WTC11 (cell line): ENCODE measurements around the gene SLITRK3. TPM values are rescaled to one million over a fixed set of nuclear protein-coding genes. Genes with fewer than 3 reads are reported as not detected.

Source experiments
- ATAC-seq: fragments of 200-7000 bp; cut with Tn5 transposase; 2 replicates; pipeline ENCODE4 v1.10.0; 2021; ENCODE audit warnings: mild to moderate bottlenecking, moderate library complexity
- CTCF ChIA-PET: fragments of 300-600 bp; sonication (Branson Sonifier 250); formaldehyde crosslinking; loops from one replicate; lab custom pipeline; 2021; ENCODE audit warnings: antibody characterized with exemption; lab: Charles Lee
- POLR2A ChIA-PET: fragments of 350-600 bp; sonication (Branson Sonifier 250); formaldehyde crosslinking; loops from one replicate; lab custom pipeline; 2021; ENCODE audit warnings: antibody characterized with exemption; lab: Charles Lee
- DNase-seq: peaks from one replicate; pipeline ENCODE4 v3.0.0; 2021; ENCODE audit warnings: low spot score
- H3K27ac Mint-ChIP-seq: 2 replicates; pipeline ENCODE4 v1.8.0; 2021; ENCODE audit warnings: mixed read lengths
- H3K27me3 Mint-ChIP-seq: 2 replicates; pipeline ENCODE4 v1.8.0; 2021; ENCODE audit warnings: low read depth, mild to moderate bottlenecking, moderate library complexity, mixed read lengths
- H3K36me3 Mint-ChIP-seq: 2 replicates; pipeline ENCODE4 v1.8.0; 2021; ENCODE audit warnings: mixed read lengths
- H3K4me1 Mint-ChIP-seq: 2 replicates; pipeline ENCODE4 v1.8.0; 2022; ENCODE audit warnings: mixed read lengths
- H3K4me3 Mint-ChIP-seq: 2 replicates; pipeline ENCODE4 v1.8.0; 2021; ENCODE audit warnings: mild to moderate bottlenecking, moderate library complexity, mixed read lengths
- H3K9me3 Mint-ChIP-seq: 2 replicates; pipeline ENCODE4 v1.8.0; 2021; ENCODE audit warnings: mixed read lengths
- E2F1 ChIP-seq: sonication (generic); formaldehyde crosslinking; IDR thresholded peaks from 2 replicates; pipeline ENCODE4 v1.8.0; 2022; ENCODE audit warnings: mild to moderate bottlenecking, missing genetic modification reagents
- FOXJ3 ChIP-seq: sonication (generic); formaldehyde crosslinking; IDR thresholded peaks from 2 replicates; pipeline ENCODE4 v1.9.0; 2021; ENCODE audit warnings: missing genetic modification reagents, mild to moderate bottlenecking, borderline replicate concordance
- IRF1 ChIP-seq: sonication (generic); formaldehyde crosslinking; IDR thresholded peaks from 2 replicates; pipeline ENCODE4 v1.8.0; 2023; ENCODE audit warnings: missing genetic modification reagents
- JAZF1 ChIP-seq: fragments of 250-450 bp; sonication (Bioruptor Pico); IDR thresholded peaks from 2 replicates; pipeline ENCODE4 v1.9.0; 2021; ENCODE audit warnings: moderate library complexity, mild to moderate bottlenecking, inconsistent platforms
- JUN ChIP-seq: sonication (generic); formaldehyde crosslinking; IDR thresholded peaks from 2 replicates; pipeline ENCODE4 v1.8.0; 2023; ENCODE audit warnings: mild to moderate bottlenecking, missing genetic modification reagents
- PREB ChIP-seq: sonication (generic); formaldehyde crosslinking; IDR thresholded peaks from 2 replicates; pipeline ENCODE4 v1.8.1; 2022; ENCODE audit warnings: mild to moderate bottlenecking, missing genetic modification reagents, moderate library complexity, borderline replicate concordance
- PRRX2 ChIP-seq: fragments of 250-450 bp; sonication (Bioruptor Pico); IDR thresholded peaks from 2 replicates; pipeline ENCODE4 v1.8.0; 2021; ENCODE audit warnings: mild to moderate bottlenecking
- STAT6 ChIP-seq: sonication (generic); formaldehyde crosslinking; conservative IDR thresholded peaks from 2 replicates; pipeline ENCODE4 v1.8.1; 2023; ENCODE audit warnings: mild to moderate bottlenecking, low read depth, missing genetic modification reagents, moderate library complexity
- USF1 ChIP-seq: sonication (generic); formaldehyde crosslinking; IDR thresholded peaks from 2 replicates; pipeline ENCODE4 v1.8.0; 2022; ENCODE audit warnings: mild to moderate bottlenecking, missing genetic modification reagents
- ZNF317 ChIP-seq: sonication (generic); formaldehyde crosslinking; IDR thresholded peaks from 2 replicates; pipeline ENCODE4 v1.8.1; 2023; ENCODE audit warnings: low read depth, mild to moderate bottlenecking, moderate library complexity, missing genetic modification reagents, borderline replicate concordance
- ZNF423 ChIP-seq: fragments of 250-450 bp; sonication (Bioruptor Pico); IDR thresholded peaks from 2 replicates; pipeline ENCODE4 v2.1.2; 2022; ENCODE audit warnings: mild to moderate bottlenecking, moderate library complexity
- total RNA-seq: library from RNA; stranded (reverse); gene quantifications from 3 replicates; pipeline ENCODE4 v1.2.3, GENCODE V29; 2021
- TF ChIP-seq, protein P1 (sequence below): sonication (generic); formaldehyde crosslinking; IDR thresholded peaks from 2 replicates; pipeline ENCODE4 v1.8.1; 2023; ENCODE audit warnings: mild to moderate bottlenecking, missing genetic modification reagents, borderline replicate concordance
- TF ChIP-seq, protein P2 (sequence below): sonication (generic); formaldehyde crosslinking; IDR thresholded peaks from 2 replicates; pipeline ENCODE4 v1.8.1; 2023; ENCODE audit warnings: mild to moderate bottlenecking, missing genetic modification reagents

SLITRK3 gene
- total RNA-seq, 1 experiment from 2014 or later, result 4.4 TPM

GRCh38 chr3:165202995-165203394, 6.8 kb upstream of the SLITRK3 start:
- TF ChIP-seq, protein P1, sequence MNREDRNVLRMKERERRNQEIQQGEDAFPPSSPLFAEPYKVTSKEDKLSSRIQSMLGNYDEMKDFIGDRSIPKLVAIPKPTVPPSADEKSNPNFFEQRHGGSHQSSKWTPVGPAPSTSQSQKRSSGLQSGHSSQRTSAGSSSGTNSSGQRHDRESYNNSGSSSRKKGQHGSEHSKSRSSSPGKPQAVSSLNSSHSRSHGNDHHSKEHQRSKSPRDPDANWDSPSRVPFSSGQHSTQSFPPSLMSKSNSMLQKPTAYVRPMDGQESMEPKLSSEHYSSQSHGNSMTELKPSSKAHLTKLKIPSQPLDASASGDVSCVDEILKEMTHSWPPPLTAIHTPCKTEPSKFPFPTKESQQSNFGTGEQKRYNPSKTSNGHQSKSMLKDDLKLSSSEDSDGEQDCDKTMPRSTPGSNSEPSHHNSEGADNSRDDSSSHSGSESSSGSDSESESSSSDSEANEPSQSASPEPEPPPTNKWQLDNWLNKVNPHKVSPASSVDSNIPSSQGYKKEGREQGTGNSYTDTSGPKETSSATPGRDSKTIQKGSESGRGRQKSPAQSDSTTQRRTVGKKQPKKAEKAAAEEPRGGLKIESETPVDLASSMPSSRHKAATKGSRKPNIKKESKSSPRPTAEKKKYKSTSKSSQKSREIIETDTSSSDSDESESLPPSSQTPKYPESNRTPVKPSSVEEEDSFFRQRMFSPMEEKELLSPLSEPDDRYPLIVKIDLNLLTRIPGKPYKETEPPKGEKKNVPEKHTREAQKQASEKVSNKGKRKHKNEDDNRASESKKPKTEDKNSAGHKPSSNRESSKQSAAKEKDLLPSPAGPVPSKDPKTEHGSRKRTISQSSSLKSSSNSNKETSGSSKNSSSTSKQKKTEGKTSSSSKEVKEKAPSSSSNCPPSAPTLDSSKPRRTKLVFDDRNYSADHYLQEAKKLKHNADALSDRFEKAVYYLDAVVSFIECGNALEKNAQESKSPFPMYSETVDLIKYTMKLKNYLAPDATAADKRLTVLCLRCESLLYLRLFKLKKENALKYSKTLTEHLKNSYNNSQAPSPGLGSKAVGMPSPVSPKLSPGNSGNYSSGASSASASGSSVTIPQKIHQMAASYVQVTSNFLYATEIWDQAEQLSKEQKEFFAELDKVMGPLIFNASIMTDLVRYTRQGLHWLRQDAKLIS, result no peak
- TF ChIP-seq IRF1 (CRISPR knock-in tag), result no peak
- no peak for TF ChIP-seq ZNF317 (CRISPR knock-in tag)
- TF ChIP-seq STAT6 (CRISPR knock-in tag), result no peak
- no peak for TF ChIP-seq PREB (CRISPR knock-in tag)
- TF ChIP-seq, protein P2, sequence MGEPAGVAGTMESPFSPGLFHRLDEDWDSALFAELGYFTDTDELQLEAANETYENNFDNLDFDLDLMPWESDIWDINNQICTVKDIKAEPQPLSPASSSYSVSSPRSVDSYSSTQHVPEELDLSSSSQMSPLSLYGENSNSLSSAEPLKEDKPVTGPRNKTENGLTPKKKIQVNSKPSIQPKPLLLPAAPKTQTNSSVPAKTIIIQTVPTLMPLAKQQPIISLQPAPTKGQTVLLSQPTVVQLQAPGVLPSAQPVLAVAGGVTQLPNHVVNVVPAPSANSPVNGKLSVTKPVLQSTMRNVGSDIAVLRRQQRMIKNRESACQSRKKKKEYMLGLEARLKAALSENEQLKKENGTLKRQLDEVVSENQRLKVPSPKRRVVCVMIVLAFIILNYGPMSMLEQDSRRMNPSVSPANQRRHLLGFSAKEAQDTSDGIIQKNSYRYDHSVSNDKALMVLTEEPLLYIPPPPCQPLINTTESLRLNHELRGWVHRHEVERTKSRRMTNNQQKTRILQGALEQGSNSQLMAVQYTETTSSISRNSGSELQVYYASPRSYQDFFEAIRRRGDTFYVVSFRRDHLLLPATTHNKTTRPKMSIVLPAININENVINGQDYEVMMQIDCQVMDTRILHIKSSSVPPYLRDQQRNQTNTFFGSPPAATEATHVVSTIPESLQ (CRISPR knock-in tag), result no peak
- TF ChIP-seq ZNF423 (CRISPR knock-in tag), result no peak
- TF ChIP-seq JAZF1 (CRISPR knock-in tag), result no peak
- no peak for TF ChIP-seq E2F1 (CRISPR knock-in tag)
- no peak for TF ChIP-seq JUN
- no peak for TF ChIP-seq FOXJ3
- TF ChIP-seq PRRX2, result no peak
- no peak for TF ChIP-seq USF1 (CRISPR knock-in tag)
- TF ChIP-seq, all 79 proteins: peak for 0
- ChIA-PET CTCF (no interaction called here), POLR2A (no interaction called here)
- H3K4me3 Mint-ChIP-seq, result no peak overlapping the region
- no peak for ATAC-seq
- H3K27ac Mint-ChIP-seq, result no peak overlapping the region
- DNase-seq, result no peak
- H3K27me3 Mint-ChIP-seq, result peaks cover 17% of the 10 kb centered on the region
- H3K36me3 Mint-ChIP-seq, result no peaks in the 10 kb centered on the region
- H3K4me1 Mint-ChIP-seq, result peaks cover 24% of the 10 kb centered on the region
- no peaks in the 10 kb centered on the region for H3K9me3 Mint-ChIP-seq
